Activated B cell treated with CpG ODN at 0.5 μM for 24 hours (primary cell): ENCODE data around the gene BCLAF3. TPM values are rescaled to one million over a fixed set of nuclear protein-coding genes. Genes with fewer than 3 reads are reported as not detected.

Experiments
- ATAC-seq: fragments of 200-7000 bp; cut with Tn5 transposase; one replicate; pipeline ENCODE4 v1.10.0; 2021; ENCODE audit warnings: low read depth, mild to moderate bottlenecking, moderate library complexity
- CTCF ChIA-PET: fragments of 350-600 bp; sonication (Branson Sonifier 250); formaldehyde crosslinking; loops from one replicate; lab custom pipeline; 2021; ENCODE audit warnings: antibody characterized with exemption; lab: Charles Lee
- POLR2A ChIA-PET: fragments of 350-600 bp; sonication (Branson Sonifier 250); formaldehyde crosslinking; loops from one replicate; lab custom pipeline; 2021; ENCODE audit warnings: antibody characterized with exemption; lab: Charles Lee
- DNase-seq: peaks from one replicate; pipeline ENCODE4 v3.0.0; 2022
- H3K27ac Mint-ChIP-seq: one replicate; pipeline ENCODE4 v1.8.0; 2020; ENCODE audit warnings: mixed read lengths
- H3K27me3 Mint-ChIP-seq: one replicate; pipeline ENCODE4 v1.8.0; 2021; ENCODE audit warnings: mixed read lengths
- H3K36me3 Mint-ChIP-seq: one replicate; pipeline ENCODE4 v1.8.0; 2021; ENCODE audit warnings: low read depth, mixed read lengths
- H3K4me1 Mint-ChIP-seq: one replicate; pipeline ENCODE4 v1.8.0; 2021; ENCODE audit warnings: mixed read lengths
- H3K4me3 Mint-ChIP-seq: one replicate; pipeline ENCODE4 v1.8.0; 2020; ENCODE audit warnings: mild to moderate bottlenecking, mixed read lengths
- H3K9me3 Mint-ChIP-seq: one replicate; pipeline ENCODE4 v1.8.0; 2020; ENCODE audit warnings: mixed read lengths
- CTCF ChIP-seq: fragments of 200-600 bp; IDR thresholded peaks from one replicate; pipeline ENCODE4 v1.8.0; 2022; ENCODE audit warnings: antibody characterized with exemption, mild to moderate bottlenecking
- intact Hi-C: fragments of 100-400 bp; cut with micrococcal nuclease; formaldehyde crosslinking; loops from one replicate; pipeline ENCODE4 v1.15.1; 2024
- total RNA-seq: library from RNA; stranded (reverse); gene quantifications from 2 replicates; pipeline ENCODE4 v1.2.3, GENCODE V29; 2022

BCLAF3 gene
- total RNA-seq, 1 donor from 2014 or later = 15.3 TPM

GRCh38 chrX:19954335-19955096 lies 36.3 kb downstream of the BCLAF3 start:
- H3K36me3 Mint-ChIP-seq = peaks cover 33% of the 10 kb centered on the region
- H3K9me3 Mint-ChIP-seq = no peaks in the 10 kb centered on the region
- no peak overlapping the region for H3K4me3 Mint-ChIP-seq
- ChIA-PET CTCF (no interaction called here), POLR2A (no interaction called here)
- intact Hi-C loops = no loop called here
- no peak for ATAC-seq
- no peak for TF ChIP-seq CTCF
- DNase-seq = no peak
- H3K4me1 Mint-ChIP-seq = no peaks in the 10 kb centered on the region
- no peaks in the 10 kb centered on the region for H3K27me3 Mint-ChIP-seq
- H3K27ac Mint-ChIP-seq = no peak overlapping the region

DNA sequence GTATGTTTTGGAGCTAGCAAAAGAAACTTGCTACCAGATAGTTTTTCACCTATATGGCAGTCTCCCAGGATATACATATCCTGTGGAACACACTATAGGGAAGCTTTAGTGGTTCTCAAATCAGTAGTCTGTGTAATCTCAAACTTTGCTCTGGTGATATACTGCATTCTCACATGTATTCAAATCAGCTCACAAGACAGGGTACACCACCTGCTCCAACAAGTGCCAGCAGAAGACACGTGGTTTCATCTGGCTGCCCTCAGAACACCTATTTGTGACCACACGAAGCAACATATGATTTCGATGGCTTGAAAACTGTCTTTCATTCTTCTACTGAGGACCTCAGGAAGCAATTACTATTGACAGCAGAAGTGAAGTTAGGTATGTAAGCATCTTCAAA lies 37.7 kb downstream of the BCLAF3 start:
- CTCF ChIA-PET = no interaction called here

DNA sequence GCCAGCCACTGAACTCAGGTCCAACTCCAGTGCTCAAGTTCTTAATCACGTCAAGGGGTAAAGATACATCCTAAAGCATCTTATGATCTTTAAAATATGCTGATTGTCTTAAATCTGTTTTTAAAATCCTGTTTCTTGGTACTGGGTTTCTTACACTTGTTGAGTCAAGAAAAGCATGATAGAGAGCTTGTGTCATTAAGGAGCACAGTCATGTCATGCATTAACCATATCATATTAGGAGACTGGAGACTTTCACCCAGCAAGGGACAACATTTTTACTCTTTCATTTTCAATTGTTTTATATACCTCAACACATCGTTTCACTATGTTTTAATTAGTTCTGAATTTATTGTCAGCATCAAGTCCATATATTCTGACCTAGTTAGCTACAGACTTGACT lies 41.5 kb downstream of the BCLAF3 start:
- POLR2A ChIA-PET = no interaction called here
- no peaks in the 10 kb centered on the region for H3K27me3 Mint-ChIP-seq
- H3K4me1 Mint-ChIP-seq = no peaks in the 10 kb centered on the region
- H3K36me3 Mint-ChIP-seq = peaks cover 47% of the 10 kb centered on the region
- DNase-seq (no peak), ATAC-seq (no peak)
- H3K27ac Mint-ChIP-seq = no peak overlapping the region
- intact Hi-C loops = no loop called here
- no peaks in the 10 kb centered on the region for H3K9me3 Mint-ChIP-seq
- TF ChIP-seq CTCF = no peak
- H3K4me3 Mint-ChIP-seq = no peak overlapping the region
- CTCF ChIA-PET = no interaction called here

More for the DNA sequence above, 37.7 kb downstream of the BCLAF3 start:
- H3K9me3 Mint-ChIP-seq = no peaks in the 10 kb centered on the region
- no peaks in the 10 kb centered on the region for H3K27me3 Mint-ChIP-seq
- no peaks in the 10 kb centered on the region for H3K4me1 Mint-ChIP-seq
- POLR2A ChIA-PET = no interaction called here
- TF ChIP-seq CTCF = no peak
- intact Hi-C loops = no loop called here
- no peak overlapping the region for H3K27ac Mint-ChIP-seq
- ATAC-seq (no peak), DNase-seq (no peak)
- H3K36me3 Mint-ChIP-seq = peaks cover 39% of the 10 kb centered on the region
- H3K4me3 Mint-ChIP-seq = no peak overlapping the region

GRCh38 chrX:19947612-19948011 lies 43.2 kb downstream of the BCLAF3 start:
- H3K9me3 Mint-ChIP-seq = no peaks in the 10 kb centered on the region
- H3K36me3 Mint-ChIP-seq = peaks cover 37% of the 10 kb centered on the region
- DNase-seq (no peak), ATAC-seq (no peak)
- POLR2A ChIA-PET = no interaction called here
- no peak overlapping the region for H3K27ac Mint-ChIP-seq
- no peak for TF ChIP-seq CTCF
- H3K4me1 Mint-ChIP-seq = no peaks in the 10 kb centered on the region
- H3K4me3 Mint-ChIP-seq = no peak overlapping the region
- CTCF ChIA-PET = no interaction called here
- intact Hi-C loops = no loop called here
- H3K27me3 Mint-ChIP-seq = no peaks in the 10 kb centered on the region

Other genes with a start within 250 kb of the BCLAF3 start
- gene SH3KBP1, start 103.5 kb downstream of the BCLAF3 start, total RNA-seq = 86.3 and 101 TPM in 2 replicates
- 0.16 and 0.32 TPM in 2 replicates for gene MAP7D2, start 125.8 kb upstream of the BCLAF3 start, total RNA-seq
- 58.8 and 59.4 TPM in 2 replicates for gene EIF1AX, start 150.8 kb upstream of the BCLAF3 start, total RNA-seq